Lung (tissue), 12 donors: ENCODE measurements around the gene SLC4A1. TPM values are rescaled to one million over a fixed set of nuclear protein-coding genes. Genes with fewer than 3 reads are reported as not detected.
"Not testable (repeated sequence)": the region's sequence is repeated elsewhere in the genome, so short reads cannot be mapped to it uniquely, and the experiment has no call there.

Source experiments
- ATAC-seq: fragments of 200-7000 bp; cut with Tn5 transposase; one replicate; pipeline ENCODE4 v1.9.1; 2020; ENCODE audit warnings: moderate number of reproducible peaks; ENCODE audit not compliant: insufficient read depth, low FRiP score
- DNase-seq, 3 donors: peaks; one replicate each; pipeline ENCODE4 v3.0.0-alpha.2; 2013 to 2017
- H3K27ac ChIP-seq, 2 donors: one replicate each; pipeline ENCODE4 v1.5.1; 2013; ENCODE audit warnings: mild to moderate bottlenecking in 2 of 2, moderate library complexity in 2 of 2, control low read depth in 1 of 2, inconsistent platforms in 1 of 2, low read depth in 1 of 2, low read length in 1 of 2
- H3K27me3 ChIP-seq, 3 donors: one replicate each; pipeline ENCODE4 v1.5.1; 2013; ENCODE audit warnings: low read length in 2 of 3; ENCODE audit not compliant: control insufficient read depth in 3 of 3, insufficient read depth in 3 of 3
- H3K36me3 ChIP-seq, 4 donors: one replicate each; pipeline ENCODE4 v1.5.1; 2013; ENCODE audit warnings: low read length in 4 of 4, mild to moderate bottlenecking in 1 of 4, moderate library complexity in 1 of 4; ENCODE audit not compliant: control insufficient read depth in 4 of 4, insufficient read depth in 4 of 4
- H3K4me1 ChIP-seq, 5 donors: one replicate each; pipeline ENCODE4 v1.5.1; 2013; ENCODE audit warnings: low read length in 5 of 5, mild to moderate bottlenecking in 2 of 5, moderate library complexity in 1 of 5; ENCODE audit not compliant: control insufficient read depth in 5 of 5, insufficient read depth in 5 of 5
- H3K4me3 ChIP-seq: one replicate; pipeline ENCODE4 v1.5.1; 2013; ENCODE audit warnings: mild to moderate bottlenecking, control low read depth, moderate library complexity
- H3K9ac ChIP-seq, 2 donors: one replicate each; pipeline ENCODE4 v1.5.1; 2013; ENCODE audit warnings: low read length in 2 of 2, control low read depth in 1 of 2; ENCODE audit not compliant: insufficient read depth in 1 of 2
- H3K9me3 ChIP-seq, 4 donors: one replicate each; pipeline ENCODE4 v1.5.1; 2013; ENCODE audit warnings: low read length in 3 of 4, mild to moderate bottlenecking in 1 of 4, moderate library complexity in 1 of 4; ENCODE audit not compliant: control insufficient read depth in 4 of 4, insufficient read depth in 3 of 4
- CTCF ChIP-seq: IDR thresholded peaks from 2 replicates; pipeline ENCODE4 v1.5.1; 2012; ENCODE audit warnings: mild to moderate bottlenecking; ENCODE audit errors: control extremely low read depth, extremely low read depth
- WGBS, 2 donors: extraction: QIAGEN DNeasy Blood & Tissue Kit; methylation state at CpG; one replicate each; pipeline ENCODE4 v1.1.7; 2013; 5-methylcytosine and 5-hydroxymethylcytosine counted together
- polyA plus RNA-seq, 2 donors: library from polyadenylated mRNA; stranded (reverse); fragments of 200-250 nt; gene quantifications; one replicate each; pipeline ENCODE4 v1.2.1, GENCODE V29; 2013
- total RNA-seq, 2 donors: library from RNA; depleted of rRNA in 1 of 2; stranded (reverse); fragments of >200 nt in 1 of 2; gene quantifications; one replicate each; pipeline ENCODE4 v1.2.1, GENCODE V29; 2014 to 2021
- donor health status: control.
- donor health status: control.
- donor health status: Bipolar disorder and iron deficiency.
- donor health status: healthy.
- donor health status: DM: yes; HTN: yes; CAD: no.

SLC4A1 gene
- total and polyA plus RNA-seq, 4 donors = 0.10 to 40.9 (median 0.77) TPM

- TF ChIP-seq CTCF = no peak
- ATAC-seq (no peak), DNase-seq (no peak)
- WGBS, 2 donors = 49 to 83% methylated on average over 7 of the region's 7 CpGs
- Histone ChIP-seq H3K9me3 (no peaks in the 10 kb centered on the region), H3K27ac (peak overlapping the region in 1 of 2 donors; percentile 15), H3K4me3 (no peak overlapping the region), H3K27me3 (no peaks in the 10 kb centered on the region), H3K9ac (no peak overlapping the region), H3K4me1 (peaks cover 0 to 13% (median 5%) of the 10 kb centered on the region in 5 donors), H3K36me3 (no peaks in the 10 kb centered on the region)
These were observed 20.5 kb downstream of the SLC4A1 start for GRCh38 chr17:44247440-44247841.

- 60 to 66% methylated on average over 6 of the region's 6 CpGs for WGBS, 2 donors
- Histone ChIP-seq H3K4me3 (no peak overlapping the region), H3K9me3 (no peaks in the 10 kb centered on the region), H3K27me3 (no peaks in the 10 kb centered on the region), H3K27ac (no peak overlapping the region), H3K36me3 (no peaks in the 10 kb centered on the region), H3K9ac (no peak overlapping the region), H3K4me1 (no peaks in the 10 kb centered on the region)
- ATAC-seq (no peak), DNase-seq (no peak)
- no peak for TF ChIP-seq CTCF
These were observed 26.8 kb downstream of the SLC4A1 start for GRCh38 chr17:44241106-44241624.

- not testable (repeated sequence) for H3K4me1 ChIP-seq, DNase-seq, H3K4me3 ChIP-seq, H3K9ac ChIP-seq, H3K36me3 ChIP-seq, H3K27me3 ChIP-seq, H3K9me3 ChIP-seq, H3K27ac ChIP-seq, ATAC-seq
- WGBS, 2 donors = 92 to 94% methylated on average over 19 to 23 of the region's 28 CpGs
These were observed 30.0 kb downstream of the SLC4A1 start for GRCh38 chr17:44237886-44238285.

- Histone ChIP-seq H3K27me3 (no peaks in the 10 kb centered on the region), H3K36me3 (no peaks in the 10 kb centered on the region), H3K9me3 (no peaks in the 10 kb centered on the region), H3K9ac (no peak overlapping the region), H3K4me3 (no peak overlapping the region), H3K4me1 (peaks cover 0 to 2% (median 0%) of the 10 kb centered on the region in 5 donors), H3K27ac (no peak overlapping the region)
- WGBS, 2 donors = 62 to 69% methylated on average over 5 of the region's 5 CpGs
- ATAC-seq (no peak), DNase-seq (peak in 1 of 3 donors; percentile 13)
- TF ChIP-seq CTCF = no peak
These were observed 31.4 kb downstream of the SLC4A1 start for GRCh38 chr17:44236444-44236991.
